Gastrocnemius medialis (tissue), 4 donors: Measurements from ENCODE around the gene KIAA1549. TPM values are rescaled to one million over a fixed set of nuclear protein-coding genes. Genes with fewer than 3 reads are reported as not detected.

Source experiments
- ATAC-seq, 2 donors: fragments of 150-250 bp; one replicate each; pipeline ENCODE4 v1.9.1; 2016
- DNase-seq, 2 donors: peaks; one replicate each; pipeline ENCODE4 v3.0.0-alpha.2; 2019
- H3K27ac ChIP-seq, 4 donors: fragments of 200-600 bp; sonication (generic); 1 replicate in 1 of 4; 2 replicates in 3 of 4; pipeline ENCODE4 v1.5.1; 2016 to 2018; ENCODE audit warnings: mild to moderate bottlenecking in 2 of 4, moderate library complexity in 1 of 4
- H3K27me3 ChIP-seq, 3 donors: fragments of 200-600 bp; sonication (generic) in 2 of 3; 1 replicate in 1 of 3; 2 replicates in 2 of 3; pipeline versions ENCODE4 v1.5.1 to v1.6.0; 2016 to 2019; ENCODE audit warnings: mild to moderate bottlenecking in 1 of 3, moderate library complexity in 1 of 3
- H3K36me3 ChIP-seq, 2 donors: fragments of 200-600 bp; sonication (generic) in 1 of 2; one replicate each; pipeline ENCODE4 v1.5.1; 2017 to 2018
- H3K4me1 ChIP-seq, 2 donors: fragments of 200-600 bp; sonication (generic) in 1 of 2; one replicate each; pipeline ENCODE4 v1.5.1; 2016 to 2017; ENCODE audit warnings: mild to moderate bottlenecking in 2 of 2
- H3K4me3 ChIP-seq, 4 donors: fragments of 200-600 bp; sonication (generic) in 3 of 4; 1 replicate in 1 of 4; 2 replicates in 3 of 4; pipeline ENCODE4 v1.5.1; 2016 to 2019; ENCODE audit warnings: mild to moderate bottlenecking in 2 of 4
- H3K9me3 ChIP-seq, 3 donors: fragments of 200-600 bp; sonication (generic) in 2 of 3; 1 replicate in 1 of 3; 2 replicates in 2 of 3; pipeline ENCODE4 v1.5.1; 2016 to 2019
- CTCF ChIP-seq, 5 experiments: fragments of 450-650 bp in 3 of 5; fragments of 200-600 bp in 2 of 5; sonication (generic) in 2 of 5; IDR thresholded peaks in 4 of 5; conservative IDR thresholded peaks in 1 of 5; 1 replicate in 4 of 5; 2 replicates in 1 of 5; pipeline ENCODE4 v1.5.1; 2016 to 2019; ENCODE audit warnings: antibody characterized with exemption in 5 of 5, mild to moderate bottlenecking in 3 of 5, moderate library complexity in 3 of 5
- POLR2A ChIP-seq, 2 donors: fragments of 450-650 bp; IDR thresholded peaks; one replicate each; pipeline ENCODE4 v1.6.1; 2017; ENCODE audit warnings: antibody characterized with exemption in 2 of 2, mild to moderate bottlenecking in 2 of 2, moderate library complexity in 2 of 2
- in situ Hi-C, 4 donors: fragments of 200-750 bp; cut with MboI; loops; one replicate each; pipeline versions ENCODE4 v1.15.0 to v1.8.0; 2017; ENCODE audit warnings: low sequenced_read_pairs in 4 of 4
- intact Hi-C: fragments of 100-400 bp; cut with DNase I; formaldehyde crosslinking; loops from one replicate; pipeline ENCODE4 v1.15.1; 2023; ENCODE audit warnings: low total_unique reads
- total RNA-seq, 4 donors: library from RNA; depleted of rRNA; stranded (reverse); fragments of >200 nt; gene quantifications; one replicate each; pipeline versions ENCODE4 v1.1.0 to v1.2.3, GENCODE V29; 2016

The KIAA1549 gene
- total RNA-seq, 4 donors from 2014 or later: 0.55 to 0.87 (median 0.75) TPM

- H3K4me3 ChIP-seq: no peak overlapping the region
- TF ChIP-seq CTCF (IDR thresholded peaks at IDR 0.05 in 4 of 5, conservative IDR thresholded peaks at IDR 0.05 in 1 of 5) (no peak), POLR2A (IDR thresholded peaks at IDR 0.05) (no peak)
- in situ Hi-C loops: no loop called here
Observed at GRCh38 chr7:138957753-138958390, 23.3 kb downstream of the KIAA1549 start.

GRCh38 chr7:138957217-138957616 is 24.0 kb downstream of the KIAA1549 start:
- in situ Hi-C loops (no loop called here), intact Hi-C loops (no loop called here)
- TF ChIP-seq CTCF (IDR thresholded peaks at IDR 0.05 in 4 of 5, conservative IDR thresholded peaks at IDR 0.05 in 1 of 5) (no peak), POLR2A (IDR thresholded peaks at IDR 0.05) (no peak)
- no peaks in the 10 kb centered on the region for H3K36me3 ChIP-seq
- H3K9me3 ChIP-seq: no peaks in the 10 kb centered on the region
- H3K4me3 ChIP-seq: no peak overlapping the region
- DNase-seq (no peak), ATAC-seq (no peak)
- no peaks in the 10 kb centered on the region for H3K4me1 ChIP-seq
- no peak overlapping the region for H3K27ac ChIP-seq
- H3K27me3 ChIP-seq: no peaks in the 10 kb centered on the region

More at GRCh38 chr7:138957753-138958390, 23.3 kb downstream of the KIAA1549 start:
- no peaks in the 10 kb centered on the region for H3K36me3 ChIP-seq
- no peaks in the 10 kb centered on the region for H3K4me1 ChIP-seq
- no peak for DNase-seq
- ATAC-seq: no peak
- intact Hi-C loops: no loop called here
- H3K9me3 ChIP-seq: no peaks in the 10 kb centered on the region
- no peaks in the 10 kb centered on the region for H3K27me3 ChIP-seq
- no peak overlapping the region for H3K27ac ChIP-seq

- no peak for TF ChIP-seq CTCF (IDR thresholded peaks at IDR 0.05 in 4 of 5, conservative IDR thresholded peaks at IDR 0.05 in 1 of 5)
- TF ChIP-seq POLR2A (IDR thresholded peaks at IDR 0.05): no peak
- in situ Hi-C loops: no loop called here
- Histone ChIP-seq H3K4me1 (no peaks in the 10 kb centered on the region), H3K9me3 (no peaks in the 10 kb centered on the region), H3K36me3 (no peaks in the 10 kb centered on the region), H3K27ac (no peak overlapping the region), H3K4me3 (no peak overlapping the region), H3K27me3 (no peaks in the 10 kb centered on the region)
- no peak for DNase-seq
- intact Hi-C loops: no loop called here
- no peak for ATAC-seq
Observed at GRCh38 chr7:138954545-138955475, 26.4 kb downstream of the KIAA1549 start.

- DNase-seq (no peak), ATAC-seq (no peak)
- in situ Hi-C loops: no loop called here
- Histone ChIP-seq H3K27ac (no peak overlapping the region), H3K9me3 (no peaks in the 10 kb centered on the region), H3K4me3 (no peak overlapping the region), H3K36me3 (no peaks in the 10 kb centered on the region), H3K27me3 (no peaks in the 10 kb centered on the region), H3K4me1 (no peaks in the 10 kb centered on the region)
- intact Hi-C loops: no loop called here
- TF ChIP-seq CTCF (IDR thresholded peaks at IDR 0.05 in 4 of 5, conservative IDR thresholded peaks at IDR 0.05 in 1 of 5) (no peak), POLR2A (IDR thresholded peaks at IDR 0.05) (no peak)
Observed at GRCh38 chr7:138952791-138953190, 28.4 kb downstream of the KIAA1549 start.
